ENCODE measurements around the gene PLA2G12B.

PLA2G12B gene

DNA sequence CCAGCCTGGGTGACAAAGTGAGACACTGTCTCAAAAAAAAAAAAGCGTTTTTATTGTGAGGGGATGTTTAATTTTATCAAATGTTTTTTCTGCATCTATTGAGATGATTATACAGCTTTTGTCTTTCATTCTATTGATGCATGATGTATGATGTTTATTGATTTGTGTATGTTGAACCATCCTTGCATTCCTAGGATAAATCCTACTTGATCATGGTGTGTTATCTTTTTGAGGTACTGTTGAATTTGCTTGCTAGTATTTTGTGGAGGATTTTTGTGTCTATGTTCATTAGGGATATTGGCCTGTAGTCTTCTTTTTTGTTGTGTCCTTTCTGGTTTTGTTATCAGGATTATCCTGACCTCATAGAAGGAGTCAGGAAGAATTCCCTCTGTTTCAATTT is 22.3 kb upstream of the PLA2G12B start:
- Histone ChIP-seq H3K18ac (ENCODE audit: low read length) (no peak overlapping the region), H3K56ac (ENCODE audit: low read length) (no peak overlapping the region), H3K23ac (ENCODE audit: low read length) (no peak overlapping the region), H3K4ac (ENCODE audit: low read depth, low read length) (no peak overlapping the region), H4K8ac (ENCODE audit: low read depth, low read length) (no peak overlapping the region), H3K79me2 (ENCODE audit: control insufficient read depth, insufficient read depth, low read length) (no peaks in the 10 kb centered on the region), H3K36me3 (ENCODE audit: control insufficient read depth, insufficient read depth, low read length) (no peaks in the 10 kb centered on the region), H3K27me3 (ENCODE audit: insufficient read depth, low read length, poor library complexity) (no peaks in the 10 kb centered on the region), H4K5ac (ENCODE audit: low read length) (no peak overlapping the region), H3K4me1 (ENCODE audit: control insufficient read depth, low read depth, low read length) (no peaks in the 10 kb centered on the region), H2BK5ac (ENCODE audit: low read length) (no peak overlapping the region), H3K4me2 (ENCODE audit: low read length) (no peak overlapping the region), H3K79me1 (ENCODE audit: low read length) (no peaks in the 10 kb centered on the region), H3K4me3 (ENCODE audit: low read length) (no peak overlapping the region), H3K27ac (ENCODE audit: low read depth, low read length) (no peak overlapping the region), H2BK15ac (replicated peaks; ENCODE audit: low read depth) (no peak overlapping the region), H2BK120ac (ENCODE audit: low read depth, low read length) (no peak overlapping the region), H2AK5ac (ENCODE audit: low read length) (no peak overlapping the region), H3K9ac (ENCODE audit: low read length) (no peak overlapping the region)
- no CpG with 5 or more reads among the region's 1 CpG for WGBS (ENCODE audit: extremely low coverage, insufficient coverage, low lambda C conversion rate)
- DNase-seq = no peak

DNA sequence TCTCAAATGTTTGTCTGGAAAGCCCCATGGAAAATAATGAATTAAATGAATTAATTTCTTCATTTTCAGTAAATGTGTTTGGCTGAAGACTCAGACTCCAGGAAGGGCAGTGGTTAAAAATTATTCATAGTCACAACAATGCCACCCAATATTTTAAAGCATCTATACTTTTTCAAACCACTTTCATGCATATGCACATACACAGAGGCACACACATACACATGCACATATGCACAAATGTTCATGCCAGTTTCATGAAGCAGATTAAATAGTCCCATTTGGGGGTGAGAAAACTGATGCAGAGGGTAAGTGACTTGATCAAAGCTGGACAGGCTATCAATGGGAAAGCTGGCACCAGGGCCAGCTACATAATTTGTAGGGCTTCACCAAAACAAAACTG is 1.4 kb upstream of the PLA2G12B start:
- Histone ChIP-seq H3K4me3 (ENCODE audit: low read length) (no peak overlapping the region), H3K36me3 (ENCODE audit: control insufficient read depth, insufficient read depth, low read length) (no peaks in the 10 kb centered on the region)

DNA sequence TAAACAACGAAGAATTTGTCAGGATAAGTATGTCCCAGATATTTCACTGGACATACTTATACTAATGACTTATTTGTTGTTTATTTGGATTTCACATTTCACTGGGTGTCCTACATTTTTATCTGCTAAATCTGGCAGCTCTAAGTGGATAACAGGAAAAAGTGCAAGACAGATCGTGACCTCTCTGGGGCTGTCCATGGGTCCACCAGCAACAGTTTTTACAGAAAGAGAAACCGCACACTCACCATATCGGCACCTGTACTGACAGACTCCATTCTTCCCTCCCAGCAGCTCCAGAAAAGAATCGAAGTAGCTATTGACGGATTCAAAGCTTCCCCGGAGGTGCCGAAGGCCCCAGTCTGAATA is 393 bp downstream of the PLA2G12B start:
- no peaks in the 10 kb centered on the region for H3K36me3 ChIP-seq (ENCODE audit: control insufficient read depth, insufficient read depth, low read length)
- H3K27me3 ChIP-seq (ENCODE audit: insufficient read depth, low read length, poor library complexity) = no peaks in the 10 kb centered on the region
- no peak overlapping the region for H2BK5ac ChIP-seq (ENCODE audit: low read length)
- H3K4me1 ChIP-seq (ENCODE audit: control insufficient read depth, low read depth, low read length) = peaks cover 6% of the 10 kb centered on the region
- H4K5ac ChIP-seq (ENCODE audit: low read length) = no peak overlapping the region
- H3K79me2 ChIP-seq (ENCODE audit: control insufficient read depth, insufficient read depth, low read length) = no peaks in the 10 kb centered on the region
- H2BK15ac ChIP-seq (replicated peaks; ENCODE audit: low read depth) = no peak overlapping the region
- no peaks in the 10 kb centered on the region for H3K79me1 ChIP-seq (ENCODE audit: low read length)
- no peak overlapping the region for H3K56ac ChIP-seq (ENCODE audit: low read length)
- WGBS (ENCODE audit: extremely low coverage, insufficient coverage, low lambda C conversion rate) = no CpG with 5 or more reads among the region's 8 CpGs
- H3K4me2 ChIP-seq (ENCODE audit: low read length) = no peak overlapping the region
- H4K8ac ChIP-seq (ENCODE audit: low read depth, low read length) = no peak overlapping the region
- H3K23ac ChIP-seq (ENCODE audit: low read length) = no peak overlapping the region
- H3K18ac ChIP-seq (ENCODE audit: low read length) = no peak overlapping the region
- H2BK120ac ChIP-seq (ENCODE audit: low read depth, low read length) = no peak overlapping the region
- H3K27ac ChIP-seq (ENCODE audit: low read depth, low read length) = no peak overlapping the region
- H3K4me3 ChIP-seq (ENCODE audit: low read length) = no peak overlapping the region
- H2AK5ac ChIP-seq (ENCODE audit: low read length) = no peak overlapping the region
- no peak overlapping the region for H3K4ac ChIP-seq (ENCODE audit: low read depth, low read length)
- no peak for DNase-seq
- H3K9ac ChIP-seq (ENCODE audit: low read length) = no peak overlapping the region

More for the DNA sequence above, 1.4 kb upstream of the PLA2G12B start:
- no peak overlapping the region for H4K8ac ChIP-seq (ENCODE audit: low read depth, low read length)
- H3K79me2 ChIP-seq (ENCODE audit: control insufficient read depth, insufficient read depth, low read length) = no peaks in the 10 kb centered on the region
- H3K9ac ChIP-seq (ENCODE audit: low read length) = no peak overlapping the region
- no peak overlapping the region for H4K5ac ChIP-seq (ENCODE audit: low read length)
- H2BK15ac ChIP-seq (replicated peaks; ENCODE audit: low read depth) = no peak overlapping the region
- H3K27ac ChIP-seq (ENCODE audit: low read depth, low read length) = no peak overlapping the region
- no peaks in the 10 kb centered on the region for H3K27me3 ChIP-seq (ENCODE audit: insufficient read depth, low read length, poor library complexity)
- no peaks in the 10 kb centered on the region for H3K79me1 ChIP-seq (ENCODE audit: low read length)
- no peak overlapping the region for H2BK5ac ChIP-seq (ENCODE audit: low read length)
- no peak overlapping the region for H2BK120ac ChIP-seq (ENCODE audit: low read depth, low read length)
- H3K4ac ChIP-seq (ENCODE audit: low read depth, low read length) = no peak overlapping the region
- no peak overlapping the region for H3K56ac ChIP-seq (ENCODE audit: low read length)
- no peak overlapping the region for H3K23ac ChIP-seq (ENCODE audit: low read length)
- no peak overlapping the region for H2AK5ac ChIP-seq (ENCODE audit: low read length)
- H3K4me1 ChIP-seq (ENCODE audit: control insufficient read depth, low read depth, low read length) = peaks cover 6% of the 10 kb centered on the region
- H3K18ac ChIP-seq (ENCODE audit: low read length) = no peak overlapping the region
- no peak for DNase-seq
- H3K4me2 ChIP-seq (ENCODE audit: low read length) = no peak overlapping the region

DNA sequence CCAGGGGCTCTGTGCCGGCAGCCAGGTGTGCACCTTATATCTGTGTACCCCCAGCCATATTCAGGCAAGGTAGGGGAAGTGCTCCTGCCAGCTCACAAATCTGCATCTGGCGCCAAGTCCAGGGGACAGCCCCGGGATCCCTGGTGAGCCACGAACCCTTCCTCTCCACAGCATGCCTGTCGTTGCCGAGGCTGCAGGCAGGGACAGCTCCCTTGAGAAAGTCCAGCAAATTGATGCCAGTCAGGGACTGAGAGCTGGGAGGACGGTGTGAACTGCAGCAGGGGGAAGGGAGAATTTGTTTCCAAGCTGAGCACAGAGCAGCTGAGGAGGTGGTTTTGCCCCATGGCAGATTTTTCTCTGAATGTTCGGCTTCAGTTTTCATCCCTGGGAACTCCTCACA is 919 bp downstream of the PLA2G12B start:
- Histone ChIP-seq H2BK15ac (replicated peaks; ENCODE audit: low read depth) (no peak overlapping the region), H3K4me1 (ENCODE audit: control insufficient read depth, low read depth, low read length) (peaks cover 6% of the 10 kb centered on the region), H3K27ac (ENCODE audit: low read depth, low read length) (no peak overlapping the region), H3K27me3 (ENCODE audit: insufficient read depth, low read length, poor library complexity) (no peaks in the 10 kb centered on the region), H2AK5ac (ENCODE audit: low read length) (no peak overlapping the region), H4K8ac (ENCODE audit: low read depth, low read length) (no peak overlapping the region), H3K4ac (ENCODE audit: low read depth, low read length) (no peak overlapping the region), H3K4me2 (ENCODE audit: low read length) (no peak overlapping the region), H2BK5ac (ENCODE audit: low read length) (no peak overlapping the region), H3K36me3 (ENCODE audit: control insufficient read depth, insufficient read depth, low read length) (no peaks in the 10 kb centered on the region), H3K9ac (ENCODE audit: low read length) (no peak overlapping the region), H3K4me3 (ENCODE audit: low read length) (no peak overlapping the region), H4K5ac (ENCODE audit: low read length) (no peak overlapping the region), H3K18ac (ENCODE audit: low read length) (no peak overlapping the region), H3K79me1 (ENCODE audit: low read length) (no peaks in the 10 kb centered on the region), H3K56ac (ENCODE audit: low read length) (peak overlapping the region; percentile 44), H3K23ac (ENCODE audit: low read length) (no peak overlapping the region), H3K79me2 (ENCODE audit: control insufficient read depth, insufficient read depth, low read length) (no peaks in the 10 kb centered on the region), H2BK120ac (ENCODE audit: low read depth, low read length) (no peak overlapping the region)
- DNase-seq = peak; percentile 57
- WGBS (ENCODE audit: extremely low coverage, insufficient coverage, low lambda C conversion rate) = no CpG with 5 or more reads among the region's 8 CpGs

DNA sequence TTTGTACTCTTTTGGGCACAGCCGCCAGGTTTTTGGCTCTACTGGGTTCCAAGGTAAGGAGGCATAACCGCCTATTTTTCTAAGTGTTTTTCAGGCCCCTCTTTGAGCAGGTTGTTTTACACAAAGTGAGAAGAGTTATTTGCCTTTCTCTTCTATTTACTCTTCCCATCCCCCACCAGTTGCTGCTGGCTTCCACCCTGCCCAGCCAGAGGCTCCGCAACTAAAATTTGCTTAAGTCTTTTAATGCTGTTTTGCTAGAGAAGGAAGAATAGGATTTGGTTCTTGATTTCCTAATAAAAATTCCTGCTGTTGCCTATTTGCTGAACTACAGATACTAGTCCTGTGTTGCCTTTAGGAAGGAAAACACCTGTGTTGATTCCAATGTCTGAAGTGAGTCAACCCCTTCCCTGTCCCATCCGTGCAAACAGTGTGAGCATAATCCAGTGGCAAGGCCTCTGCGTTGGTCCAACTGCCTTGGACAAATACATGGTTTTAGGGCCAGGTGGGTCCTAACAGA is 1.9 kb downstream of the PLA2G12B start:
- no peak overlapping the region for H3K23ac ChIP-seq (ENCODE audit: low read length)
- peak overlapping the region; percentile 47 for H3K18ac ChIP-seq (ENCODE audit: low read length)
- H3K79me1 ChIP-seq (ENCODE audit: low read length) = no peaks in the 10 kb centered on the region
- no peak overlapping the region for H3K9ac ChIP-seq (ENCODE audit: low read length)
- peak; percentile 9 for DNase-seq
- no peaks in the 10 kb centered on the region for H3K79me2 ChIP-seq (ENCODE audit: control insufficient read depth, insufficient read depth, low read length)
- H3K56ac ChIP-seq (ENCODE audit: low read length) = peak overlapping the region; percentile 42
- H3K4me1 ChIP-seq (ENCODE audit: control insufficient read depth, low read depth, low read length) = peaks cover 6% of the 10 kb centered on the region
- no peak overlapping the region for H4K5ac ChIP-seq (ENCODE audit: low read length)
- no peaks in the 10 kb centered on the region for H3K36me3 ChIP-seq (ENCODE audit: control insufficient read depth, insufficient read depth, low read length)
- no peak overlapping the region for H2BK120ac ChIP-seq (ENCODE audit: low read depth, low read length)
- H2BK15ac ChIP-seq (replicated peaks; ENCODE audit: low read depth) = no peak overlapping the region
- no peak overlapping the region for H2BK5ac ChIP-seq (ENCODE audit: low read length)
- H2AK5ac ChIP-seq (ENCODE audit: low read length) = no peak overlapping the region
- no peak overlapping the region for H4K8ac ChIP-seq (ENCODE audit: low read depth, low read length)
- no peak overlapping the region for H3K4me3 ChIP-seq (ENCODE audit: low read length)
- no peak overlapping the region for H3K4ac ChIP-seq (ENCODE audit: low read depth, low read length)
- no CpG with 5 or more reads among the region's 5 CpGs for WGBS (ENCODE audit: extremely low coverage, insufficient coverage, low lambda C conversion rate)
- no peak overlapping the region for H3K4me2 ChIP-seq (ENCODE audit: low read length)
- H3K27ac ChIP-seq (ENCODE audit: low read depth, low read length) = no peak overlapping the region
- no peaks in the 10 kb centered on the region for H3K27me3 ChIP-seq (ENCODE audit: insufficient read depth, low read length, poor library complexity)

DNA sequence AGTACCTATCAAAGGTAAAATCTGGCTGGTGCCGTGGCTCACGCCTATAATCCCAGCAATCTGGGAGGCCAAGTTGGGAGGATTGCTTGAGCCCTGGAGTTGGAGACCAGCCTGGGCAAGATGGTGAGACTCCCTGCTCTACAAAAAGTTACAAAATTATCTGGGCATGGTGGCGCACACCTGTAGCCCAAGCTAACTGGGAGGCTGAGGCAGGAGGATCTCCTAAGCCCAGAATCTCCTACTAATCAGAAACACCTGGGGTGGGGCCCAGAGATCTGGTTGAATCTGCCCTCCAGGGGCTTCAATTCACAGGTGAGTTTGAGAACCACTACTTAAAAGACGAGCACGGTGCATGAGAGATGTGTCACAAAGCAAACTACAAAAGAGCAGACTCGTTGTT is 2.4 kb downstream of the PLA2G12B start:
- Histone ChIP-seq H3K36me3 (ENCODE audit: control insufficient read depth, insufficient read depth, low read length) (no peaks in the 10 kb centered on the region), H2AK5ac (ENCODE audit: low read length) (no peak overlapping the region), H2BK5ac (ENCODE audit: low read length) (no peak overlapping the region), H3K18ac (ENCODE audit: low read length) (no peak overlapping the region), H3K9ac (ENCODE audit: low read length) (no peak overlapping the region), H2BK120ac (ENCODE audit: low read depth, low read length) (no peak overlapping the region), H2BK15ac (replicated peaks; ENCODE audit: low read depth) (no peak overlapping the region), H3K23ac (ENCODE audit: low read length) (no peak overlapping the region), H3K27me3 (ENCODE audit: insufficient read depth, low read length, poor library complexity) (no peaks in the 10 kb centered on the region), H3K56ac (ENCODE audit: low read length) (no peak overlapping the region), H3K4me2 (ENCODE audit: low read length) (no peak overlapping the region), H3K79me1 (ENCODE audit: low read length) (no peaks in the 10 kb centered on the region), H4K8ac (ENCODE audit: low read depth, low read length) (no peak overlapping the region), H3K79me2 (ENCODE audit: control insufficient read depth, insufficient read depth, low read length) (no peaks in the 10 kb centered on the region), H3K27ac (ENCODE audit: low read depth, low read length) (no peak overlapping the region), H4K5ac (ENCODE audit: low read length) (no peak overlapping the region), H3K4me3 (ENCODE audit: low read length) (no peak overlapping the region), H3K4me1 (ENCODE audit: control insufficient read depth, low read depth, low read length) (peaks cover 6% of the 10 kb centered on the region), H3K4ac (ENCODE audit: low read depth, low read length) (no peak overlapping the region)
- no peak for DNase-seq
- no CpG with 5 or more reads among the region's 6 CpGs for WGBS (ENCODE audit: extremely low coverage, insufficient coverage, low lambda C conversion rate)

Measured in mesendoderm (in vitro differentiated cells).